A204.1 (cell line): ENCODE measurements around the gene DPP6.
"Not testable (repeated sequence)": the region's sequence is repeated elsewhere in the genome, so short reads cannot be mapped to it uniquely, and the experiment has no call there.

Experiments used
- FAIRE-seq: peaks from 2 replicates; lab custom pipeline; 2012; peaks lifted over from hg19 to GRCh38; lab: Jason Lieb, UNC

Gene DPP6

GRCh38 chr7:154072395-154073181, 20.4 kb downstream of the DPP6 start:
- FAIRE-seq = not testable (repeated sequence)

GRCh38 chr7:154078523-154078922, 26.3 kb downstream of the DPP6 start:
- FAIRE-seq = peak; percentile 43

- FAIRE-seq = not testable (repeated sequence)
Measured at GRCh38 chr7:154080249-154080648, 28.1 kb downstream of the DPP6 start.

- FAIRE-seq = not testable (repeated sequence)
Measured at GRCh38 chr7:154087037-154087725, 35.0 kb downstream of the DPP6 start.

- not testable (repeated sequence) for FAIRE-seq
Measured at GRCh38 chr7:154092093-154092492, 39.9 kb downstream of the DPP6 start.

GRCh38 chr7:154095201-154095600, 43.0 kb downstream of the DPP6 start:
- not testable (repeated sequence) for FAIRE-seq

- not testable (repeated sequence) for FAIRE-seq
Measured at GRCh38 chr7:154105063-154105462, 52.9 kb downstream of the DPP6 start.

- FAIRE-seq = not testable (repeated sequence)
Measured at GRCh38 chr7:154109615-154110014, 57.4 kb downstream of the DPP6 start.

- FAIRE-seq = not testable (repeated sequence)
Measured at GRCh38 chr7:154113732-154114351, 61.6 kb downstream of the DPP6 start.

- FAIRE-seq = not testable (repeated sequence)
Measured at GRCh38 chr7:154117411-154118390, 65.5 kb downstream of the DPP6 start.

GRCh38 chr7:154120825-154121224, 68.6 kb downstream of the DPP6 start:
- not testable (repeated sequence) for FAIRE-seq

- FAIRE-seq = not testable (repeated sequence)
Measured at GRCh38 chr7:154122720-154123119, 70.5 kb downstream of the DPP6 start.

GRCh38 chr7:154123397-154123796, 71.2 kb downstream of the DPP6 start:
- FAIRE-seq = not testable (repeated sequence)

GRCh38 chr7:154129142-154129541, 76.9 kb downstream of the DPP6 start:
- FAIRE-seq = not testable (repeated sequence)

GRCh38 chr7:154132617-154133016, 80.4 kb downstream of the DPP6 start:
- FAIRE-seq = not testable (repeated sequence)

- FAIRE-seq = not testable (repeated sequence)
Measured at GRCh38 chr7:154133703-154134277, 81.6 kb downstream of the DPP6 start.

- FAIRE-seq = not testable (repeated sequence)
Measured at GRCh38 chr7:154134698-154135097, 82.5 kb downstream of the DPP6 start.

GRCh38 chr7:154135646-154136045, 83.4 kb downstream of the DPP6 start:
- not testable (repeated sequence) for FAIRE-seq

- not testable (repeated sequence) for FAIRE-seq
Measured at GRCh38 chr7:154145922-154146706, 93.9 kb downstream of the DPP6 start.

GRCh38 chr7:154146707-154147038, 94.5 kb downstream of the DPP6 start:
- not testable (repeated sequence) for FAIRE-seq
